A204.1 (cell line): Measurements from ENCODE around the gene UQCC2.

Experiments used
- FAIRE-seq: peaks from 2 replicates; lab custom pipeline; 2012; peaks lifted over from hg19 to GRCh38; lab: Jason Lieb, UNC

UQCC2 gene

GRCh38 chr6:33744001-33744848 lies 32.7 kb upstream of the UQCC2 start:
- no peak for FAIRE-seq

GRCh38 chr6:33742837-33743236 lies 31.3 kb upstream of the UQCC2 start:
- no peak for FAIRE-seq

- FAIRE-seq = no peak
Observed at GRCh38 chr6:33742092-33742491, 30.6 kb upstream of the UQCC2 start.

GRCh38 chr6:33740794-33741193 lies 29.3 kb upstream of the UQCC2 start:
- FAIRE-seq = no peak

GRCh38 chr6:33740204-33740608 lies 28.7 kb upstream of the UQCC2 start:
- no peak for FAIRE-seq

- no peak for FAIRE-seq
Observed at GRCh38 chr6:33739571-33739970, 28.1 kb upstream of the UQCC2 start.

GRCh38 chr6:33738879-33739278 lies 27.4 kb upstream of the UQCC2 start:
- FAIRE-seq = no peak

- FAIRE-seq = no peak
Observed at GRCh38 chr6:33738153-33738552, 26.7 kb upstream of the UQCC2 start.

GRCh38 chr6:33737267-33738026 lies 25.9 kb upstream of the UQCC2 start:
- FAIRE-seq = no peak

- FAIRE-seq = no peak
Observed at GRCh38 chr6:33735216-33735615, 23.7 kb upstream of the UQCC2 start.

- FAIRE-seq = no peak
Observed at GRCh38 chr6:33733709-33734007, 22.2 kb upstream of the UQCC2 start.

GRCh38 chr6:33732817-33733708 lies 21.6 kb upstream of the UQCC2 start:
- FAIRE-seq = no peak

- no peak for FAIRE-seq
Observed at GRCh38 chr6:33732385-33732784, 20.9 kb upstream of the UQCC2 start.

- FAIRE-seq = no peak
Observed at GRCh38 chr6:33731751-33732282, 20.3 kb upstream of the UQCC2 start.

GRCh38 chr6:33731035-33731434 lies 19.5 kb upstream of the UQCC2 start:
- FAIRE-seq = no peak

- no peak for FAIRE-seq
Observed at GRCh38 chr6:33730611-33731010, 19.1 kb upstream of the UQCC2 start.

GRCh38 chr6:33729059-33729458 lies 17.6 kb upstream of the UQCC2 start:
- FAIRE-seq = no peak

- FAIRE-seq = no peak
Observed at GRCh38 chr6:33728438-33728837, 16.9 kb upstream of the UQCC2 start.

- no peak for FAIRE-seq
Observed at GRCh38 chr6:33727932-33728331, 16.4 kb upstream of the UQCC2 start.

- no peak for FAIRE-seq
Observed at GRCh38 chr6:33727126-33727525, 15.6 kb upstream of the UQCC2 start.

GRCh38 chr6:33726696-33727095 lies 15.2 kb upstream of the UQCC2 start:
- FAIRE-seq = no peak

GRCh38 chr6:33725891-33726673 lies 14.6 kb upstream of the UQCC2 start:
- FAIRE-seq = no peak
